A673 (cell line): ENCODE results near the gene CORO7. TPM values are rescaled to one million over a fixed set of nuclear protein-coding genes. Genes with fewer than 3 reads are reported as not detected.

Source experiments
- BruUV-seq: library from RNA; stranded (reverse); fragments of 400-500 nt; replicated peaks from 2 replicates; lab custom pipeline; 2021; lab: Mats Ljungman, UMichigan
- CTCF ChIA-PET: fragments of 300-600 bp; sonication (Branson Sonifier 250); formaldehyde crosslinking; loops from one replicate; lab custom pipeline; 2022; ENCODE audit warnings: antibody characterized with exemption; lab: Charles Lee
- POLR2A ChIA-PET: fragments of 300-600 bp; sonication (Branson Sonifier 250); formaldehyde crosslinking; loops from one replicate; lab custom pipeline; 2022; ENCODE audit warnings: antibody characterized with exemption; ENCODE audit not compliant: low non-redundant PET; lab: Charles Lee
- DNase-seq: peaks from one replicate; pipeline ENCODE4 v3.0.0-alpha.2; 2015; ENCODE audit warnings: low spot score
- H3K27ac ChIP-seq: fragments of 200-600 bp; sonication (generic); 2 replicates; pipeline ENCODE4 v1.5.1; 2016; ENCODE audit warnings: mixed run types, low read depth, mild to moderate bottlenecking, mixed read lengths, antibody characterized with exemption, low read length; ENCODE audit not compliant: poor library complexity, severe bottlenecking
- H3K27me3 ChIP-seq: fragments of 200-600 bp; sonication (generic); replicated peaks from 2 replicates; pipeline ENCODE4 v1.6.1; 2017; ENCODE audit warnings: mixed run types, low read depth, mild to moderate bottlenecking, mixed read lengths, antibody characterized with exemption, low read length; ENCODE audit not compliant: insufficient read depth, poor library complexity
- H3K36me3 ChIP-seq: fragments of 200-600 bp; sonication (generic); 2 replicates; pipeline ENCODE4 v1.6.1; 2016; ENCODE audit warnings: mixed run types, mild to moderate bottlenecking, mixed read lengths, antibody characterized with exemption, low read length; ENCODE audit not compliant: insufficient read depth, poor library complexity, severe bottlenecking
- H3K4me1 ChIP-seq: fragments of 200-600 bp; sonication (generic); 2 replicates; pipeline ENCODE4 v1.6.1; 2017; ENCODE audit warnings: mixed run types, mild to moderate bottlenecking, mixed read lengths, antibody characterized with exemption, low read length; ENCODE audit not compliant: insufficient read depth, poor library complexity, severe bottlenecking
- H3K4me3 ChIP-seq: fragments of 200-600 bp; sonication (generic); 2 replicates; pipeline ENCODE4 v1.5.1; 2016; ENCODE audit warnings: low read depth, mixed run types, mild to moderate bottlenecking, mixed read lengths, low read length; ENCODE audit not compliant: poor library complexity, severe bottlenecking
- H3K9me3 ChIP-seq: fragments of 200-600 bp; sonication (generic); 2 replicates; pipeline ENCODE4 v1.6.1; 2016; ENCODE audit warnings: mixed run types, low read depth, mild to moderate bottlenecking, mixed read lengths, antibody characterized with exemption, low read length; ENCODE audit not compliant: poor library complexity, severe bottlenecking
- EZH2 ChIP-seq: fragments of 200-600 bp; sonication (generic); IDR thresholded peaks from 2 replicates; pipeline ENCODE4 v1.6.1; 2017; ENCODE audit warnings: borderline replicate concordance, low read depth, mild to moderate bottlenecking, mixed read lengths, antibody characterized with exemption, low read length; ENCODE audit not compliant: poor library complexity, severe bottlenecking
- intact Hi-C: fragments of 100-400 bp; cut with micrococcal nuclease; formaldehyde crosslinking; loops from one replicate; pipeline ENCODE4 v1.10.0; 2022; ENCODE audit not compliant: unreplicated experiment
- total RNA-seq: library from RNA; stranded (reverse); gene quantifications from 2 replicates; pipeline ENCODE4 v1.2.3, GENCODE V29; 2021
- TF ChIP-seq, protein P1 (sequence below): fragments of 300-800, 200-600 bp; sonication (generic); conservative IDR thresholded peaks from 2 replicates; pipeline ENCODE4 v1.5.1; 2017; ENCODE audit warnings: low read depth, mild to moderate bottlenecking, antibody characterized with exemption, low read length, moderate library complexity, mixed read lengths

Gene CORO7
- total RNA-seq, 1 experiment from 2014 or later: 24.4 TPM

DNA sequence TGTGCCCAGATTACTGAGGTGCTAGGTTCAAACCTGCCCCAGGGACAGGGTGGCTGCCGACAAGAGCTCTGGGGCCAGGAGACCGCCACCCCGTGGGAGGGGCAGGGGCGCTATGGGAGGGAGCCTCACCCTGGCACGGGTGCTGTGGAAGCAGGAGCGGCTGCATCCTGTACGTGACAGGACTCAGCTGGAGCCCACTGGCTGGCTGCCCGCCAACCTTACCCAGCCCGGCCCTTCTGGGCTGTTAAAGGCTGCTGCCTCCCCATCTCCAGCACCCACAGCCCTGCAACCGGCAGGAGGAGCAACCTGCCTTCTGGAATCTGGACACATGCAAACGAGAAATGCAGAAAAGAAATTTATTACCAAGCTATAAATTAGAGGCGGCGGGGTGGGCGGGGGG is 76.5 kb downstream of the CORO7 start:
- peak overlapping the region; percentile 53 for H3K27ac ChIP-seq
- H3K36me3 ChIP-seq: peaks cover 30% of the 10 kb centered on the region
- ChIA-PET POLR2A (interaction anchor here (0.6 kb wide), 2 partner anchors 14 to 242 kb away, joined by 10 read pairs; no protein-coding TSS in a partner anchor), CTCF (interaction anchor here (0.6 to 1.4 kb wide), 6 partner anchors 11 to 69 kb away, joined by 3 to 15 read pairs (median 8); partner anchors contain the start of gene PAM16)
- DNase-seq: peak; percentile 90
- no peaks in the 10 kb centered on the region for H3K9me3 ChIP-seq
- H3K4me1 ChIP-seq: peaks cover 23% of the 10 kb centered on the region
- TF ChIP-seq EZH2: no peak
- TF ChIP-seq, protein P1, sequence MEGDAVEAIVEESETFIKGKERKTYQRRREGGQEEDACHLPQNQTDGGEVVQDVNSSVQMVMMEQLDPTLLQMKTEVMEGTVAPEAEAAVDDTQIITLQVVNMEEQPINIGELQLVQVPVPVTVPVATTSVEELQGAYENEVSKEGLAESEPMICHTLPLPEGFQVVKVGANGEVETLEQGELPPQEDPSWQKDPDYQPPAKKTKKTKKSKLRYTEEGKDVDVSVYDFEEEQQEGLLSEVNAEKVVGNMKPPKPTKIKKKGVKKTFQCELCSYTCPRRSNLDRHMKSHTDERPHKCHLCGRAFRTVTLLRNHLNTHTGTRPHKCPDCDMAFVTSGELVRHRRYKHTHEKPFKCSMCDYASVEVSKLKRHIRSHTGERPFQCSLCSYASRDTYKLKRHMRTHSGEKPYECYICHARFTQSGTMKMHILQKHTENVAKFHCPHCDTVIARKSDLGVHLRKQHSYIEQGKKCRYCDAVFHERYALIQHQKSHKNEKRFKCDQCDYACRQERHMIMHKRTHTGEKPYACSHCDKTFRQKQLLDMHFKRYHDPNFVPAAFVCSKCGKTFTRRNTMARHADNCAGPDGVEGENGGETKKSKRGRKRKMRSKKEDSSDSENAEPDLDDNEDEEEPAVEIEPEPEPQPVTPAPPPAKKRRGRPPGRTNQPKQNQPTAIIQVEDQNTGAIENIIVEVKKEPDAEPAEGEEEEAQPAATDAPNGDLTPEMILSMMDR: peak; percentile 54
- intact Hi-C loops: loop anchor here (10.0 kb wide), 1 partner anchor 145 kb away; no protein-coding TSS in a partner anchor
- no peaks in the 10 kb centered on the region for H3K27me3 ChIP-seq
- no peak overlapping the region for H3K4me3 ChIP-seq
- no TSS peak for BruUV-seq

GRCh38 chr16:4339455-4339854 is 76.9 kb downstream of the CORO7 start:
- intact Hi-C loops: loop anchor here (10.0 kb wide), 1 partner anchor 145 kb away; no protein-coding TSS in a partner anchor
- peak overlapping the region; percentile 53 for H3K27ac ChIP-seq
- H3K9me3 ChIP-seq: no peaks in the 10 kb centered on the region
- ChIA-PET CTCF (interaction anchor here (0.6 to 1.0 kb wide), 4 partner anchors 12 to 68 kb away, joined by 4 to 15 read pairs (median 12); partner anchors contain the start of gene PAM16), POLR2A (interaction anchor here (0.6 kb wide), 1 partner anchor 13 kb away, joined by 10 read pairs; no protein-coding TSS in a partner anchor)
- TF ChIP-seq EZH2: no peak
- TF ChIP-seq, protein P1: no peak
- DNase-seq: no peak
- peaks cover 30% of the 10 kb centered on the region for H3K36me3 ChIP-seq
- no TSS peak for BruUV-seq
- H3K4me1 ChIP-seq: peaks cover 23% of the 10 kb centered on the region
- no peak overlapping the region for H3K4me3 ChIP-seq
- no peaks in the 10 kb centered on the region for H3K27me3 ChIP-seq

- POLR2A ChIA-PET: no interaction called here
- H3K4me1 ChIP-seq: peaks cover 23% of the 10 kb centered on the region
- H3K36me3 ChIP-seq: peaks cover 30% of the 10 kb centered on the region
Measured at GRCh38 chr16:4338712-4339299, 77.6 kb downstream of the CORO7 start.

More at GRCh38 chr16:4338712-4339299, 77.6 kb downstream of the CORO7 start:
- TF ChIP-seq EZH2: no peak
- TF ChIP-seq, protein P1: no peak
- intact Hi-C loops: loop anchor here (10.0 kb wide), 1 partner anchor 144 kb away; no protein-coding TSS in a partner anchor
- no TSS peak for BruUV-seq
- DNase-seq: no peak
- CTCF ChIA-PET: no interaction called here
- Histone ChIP-seq H3K9me3 (no peaks in the 10 kb centered on the region), H3K27ac (peak overlapping the region; percentile 53), H3K27me3 (no peaks in the 10 kb centered on the region), H3K4me3 (no peak overlapping the region)
